Measurements from ENCODE around the gene NCBP2. TPM values are rescaled to one million over a fixed set of nuclear protein-coding genes. Genes with fewer than 3 reads are reported as not detected.

NCBP2 gene
- total RNA-seq, 1 donor from 2014 or later = 80.8 TPM

DNA sequence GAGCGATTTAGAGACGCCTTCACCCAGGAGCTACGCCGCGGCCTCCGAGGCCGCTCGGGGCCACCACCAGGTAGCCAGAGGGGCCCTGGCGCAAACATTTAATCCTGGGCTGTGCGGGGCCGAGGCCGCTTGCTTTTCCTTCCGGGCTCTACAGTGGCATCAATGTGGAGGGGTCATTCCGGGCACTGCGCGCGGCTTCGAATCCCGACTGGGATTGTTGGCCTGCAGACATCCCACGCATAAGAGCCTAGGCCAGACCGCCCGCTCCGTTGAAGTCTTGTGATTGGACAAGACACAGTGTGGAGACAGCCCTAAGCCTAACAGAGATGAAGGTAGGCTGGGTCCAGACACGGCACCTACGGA, 568 bp upstream of the NCBP2 start:
- H3K79me2 ChIP-seq (ENCODE audit: low read depth) = peaks cover 55% of the 10 kb centered on the region
- peak overlapping the region; percentile 90 for H3K4me3 ChIP-seq
- H3K9me3 Mint-ChIP-seq = no peaks in the 10 kb centered on the region
- H3K27me3 ChIP-seq = no peaks in the 10 kb centered on the region
- H3K9me3 ChIP-seq (ENCODE audit: low read depth) = no peaks in the 10 kb centered on the region
- peak overlapping the region; percentile 23 for H3K27ac ChIP-seq
- H3K36me3 ChIP-seq = peaks cover 10% of the 10 kb centered on the region
- TF ChIP-seq EZH2phosphoT487 (IDR thresholded peaks at IDR 0.05) (no peak), EZH2 (IDR thresholded peaks at IDR 0.05) (no peak)
- TF ChIP-seq, protein P1, sequence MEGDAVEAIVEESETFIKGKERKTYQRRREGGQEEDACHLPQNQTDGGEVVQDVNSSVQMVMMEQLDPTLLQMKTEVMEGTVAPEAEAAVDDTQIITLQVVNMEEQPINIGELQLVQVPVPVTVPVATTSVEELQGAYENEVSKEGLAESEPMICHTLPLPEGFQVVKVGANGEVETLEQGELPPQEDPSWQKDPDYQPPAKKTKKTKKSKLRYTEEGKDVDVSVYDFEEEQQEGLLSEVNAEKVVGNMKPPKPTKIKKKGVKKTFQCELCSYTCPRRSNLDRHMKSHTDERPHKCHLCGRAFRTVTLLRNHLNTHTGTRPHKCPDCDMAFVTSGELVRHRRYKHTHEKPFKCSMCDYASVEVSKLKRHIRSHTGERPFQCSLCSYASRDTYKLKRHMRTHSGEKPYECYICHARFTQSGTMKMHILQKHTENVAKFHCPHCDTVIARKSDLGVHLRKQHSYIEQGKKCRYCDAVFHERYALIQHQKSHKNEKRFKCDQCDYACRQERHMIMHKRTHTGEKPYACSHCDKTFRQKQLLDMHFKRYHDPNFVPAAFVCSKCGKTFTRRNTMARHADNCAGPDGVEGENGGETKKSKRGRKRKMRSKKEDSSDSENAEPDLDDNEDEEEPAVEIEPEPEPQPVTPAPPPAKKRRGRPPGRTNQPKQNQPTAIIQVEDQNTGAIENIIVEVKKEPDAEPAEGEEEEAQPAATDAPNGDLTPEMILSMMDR (IDR thresholded peaks at IDR 0.05) = no peak
- no peak for DNase-seq (ENCODE audit: low spot score)
- H3K27ac Mint-ChIP-seq = peak overlapping the region; percentile 57
- peaks cover 6% of the 10 kb centered on the region for H3K27me3 Mint-ChIP-seq (ENCODE audit: insufficient read depth, low read depth)
- H3K9ac ChIP-seq = peak overlapping the region; percentile 79
- H3K4me1 ChIP-seq = peaks cover 18% of the 10 kb centered on the region
- peaks cover 33% of the 10 kb centered on the region for H3K4me1 Mint-ChIP-seq
- H3K36me3 Mint-ChIP-seq = peaks cover 6% of the 10 kb centered on the region
- H3K4me2 ChIP-seq = peak overlapping the region; percentile 86
- peak overlapping the region; percentile 30 for H2AFZ ChIP-seq (replicated peaks)
- H4K20me1 ChIP-seq (ENCODE audit: low read depth) = peaks cover 16% of the 10 kb centered on the region
- H3F3A ChIP-seq (ENCODE audit: low read depth) = peaks cover 15% of the 10 kb centered on the region
- H3K4me3 Mint-ChIP-seq = peak overlapping the region; percentile 96

DNA sequence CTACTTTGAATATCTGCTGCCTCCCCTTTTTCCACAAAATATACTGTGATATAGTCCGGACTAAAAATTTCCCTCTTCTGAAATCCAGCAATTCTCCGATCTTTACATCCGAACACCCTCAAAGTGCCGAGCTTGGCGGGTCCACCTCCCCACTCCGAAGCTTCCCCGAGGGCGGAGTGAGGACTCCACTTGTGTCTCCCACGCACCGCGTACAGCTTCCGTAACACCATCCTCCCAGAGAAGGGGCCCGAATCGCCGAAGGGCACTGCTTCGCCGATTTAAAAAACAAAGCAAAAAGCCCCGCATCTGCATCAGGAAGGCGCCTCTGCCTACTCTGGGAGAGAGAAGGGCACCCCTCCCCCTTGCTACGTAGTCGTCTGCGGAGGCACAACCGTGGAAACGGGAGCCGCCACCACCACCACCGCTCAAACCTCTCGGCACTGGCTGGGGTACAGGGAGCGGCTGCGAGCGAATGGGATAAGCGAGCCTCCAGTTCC, 551 bp downstream of the NCBP2 start:
- no peaks in the 10 kb centered on the region for H3K9me3 Mint-ChIP-seq
- peaks cover 21% of the 10 kb centered on the region for H3F3A ChIP-seq (ENCODE audit: low read depth)

DNA sequence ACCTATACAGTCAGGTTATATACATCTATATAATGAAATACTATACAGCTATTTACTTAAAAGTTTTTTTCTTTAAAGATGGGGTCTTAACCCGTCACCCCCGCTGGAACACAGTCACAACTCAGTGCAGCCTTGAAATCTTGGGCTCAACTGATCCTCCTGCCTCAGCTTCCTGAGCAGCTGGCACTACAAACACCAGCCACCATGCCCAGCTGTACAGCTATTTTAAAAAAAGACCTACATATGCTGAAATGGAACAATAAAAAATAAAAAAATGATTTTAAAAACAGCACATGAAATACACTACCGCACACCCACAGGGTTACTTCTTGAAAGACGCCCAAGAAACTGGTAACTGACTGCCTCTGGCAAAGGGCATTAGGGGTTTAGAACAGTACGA, 3.8 kb downstream of the NCBP2 start:
- H3K4me3 Mint-ChIP-seq = no peak overlapping the region
- H3K27me3 ChIP-seq = no peaks in the 10 kb centered on the region
- TF ChIP-seq EZH2phosphoT487 (IDR thresholded peaks at IDR 0.05) = no peak
- TF ChIP-seq EZH2 (IDR thresholded peaks at IDR 0.05) = no peak
- TF ChIP-seq, protein P1 (IDR thresholded peaks at IDR 0.05) = no peak
- H4K20me1 ChIP-seq (ENCODE audit: low read depth) = peaks cover 13% of the 10 kb centered on the region
- no peak overlapping the region for H3K4me2 ChIP-seq
- peaks cover 19% of the 10 kb centered on the region for H3K4me1 Mint-ChIP-seq
- H3F3A ChIP-seq (ENCODE audit: low read depth) = peaks cover 39% of the 10 kb centered on the region
- no peak overlapping the region for H3K27ac ChIP-seq
- H3K36me3 ChIP-seq = peaks cover 19% of the 10 kb centered on the region
- peaks cover 44% of the 10 kb centered on the region for H3K79me2 ChIP-seq (ENCODE audit: low read depth)
- DNase-seq (ENCODE audit: low spot score) = no peak
- H2AFZ ChIP-seq (replicated peaks) = no peak overlapping the region
- H3K4me1 ChIP-seq = peaks cover 11% of the 10 kb centered on the region
- H3K4me3 ChIP-seq = no peak overlapping the region
- H3K36me3 Mint-ChIP-seq = peaks cover 16% of the 10 kb centered on the region
- no peaks in the 10 kb centered on the region for H3K9me3 Mint-ChIP-seq
- H3K9ac ChIP-seq = no peak overlapping the region
- no peaks in the 10 kb centered on the region for H3K9me3 ChIP-seq (ENCODE audit: low read depth)
- H3K27ac Mint-ChIP-seq = no peak overlapping the region
- peaks cover 3% of the 10 kb centered on the region for H3K27me3 Mint-ChIP-seq (ENCODE audit: insufficient read depth, low read depth)

More for the DNA sequence above, 551 bp downstream of the NCBP2 start:
- peaks cover 33% of the 10 kb centered on the region for H3K4me1 Mint-ChIP-seq
- H3K4me2 ChIP-seq = peak overlapping the region; percentile 75
- peaks cover 3% of the 10 kb centered on the region for H3K27me3 Mint-ChIP-seq (ENCODE audit: insufficient read depth, low read depth)
- H3K27ac Mint-ChIP-seq = peak overlapping the region; percentile 89
- H3K79me2 ChIP-seq (ENCODE audit: low read depth) = peaks cover 55% of the 10 kb centered on the region
- peaks cover 12% of the 10 kb centered on the region for H3K36me3 Mint-ChIP-seq
- H3K27me3 ChIP-seq = no peaks in the 10 kb centered on the region
- H3K4me3 ChIP-seq = peak overlapping the region; percentile 90
- peaks cover 16% of the 10 kb centered on the region for H4K20me1 ChIP-seq (ENCODE audit: low read depth)
- H3K27ac ChIP-seq = peak overlapping the region; percentile 90
- peak overlapping the region; percentile 87 for H3K9ac ChIP-seq
- no peaks in the 10 kb centered on the region for H3K9me3 ChIP-seq (ENCODE audit: low read depth)
- H2AFZ ChIP-seq (replicated peaks) = peak overlapping the region; percentile 84
- peaks cover 13% of the 10 kb centered on the region for H3K36me3 ChIP-seq
- DNase-seq (ENCODE audit: low spot score) = peak; percentile 79
- H3K4me1 ChIP-seq = peaks cover 18% of the 10 kb centered on the region
- TF ChIP-seq, protein P1 (IDR thresholded peaks at IDR 0.05) = no peak
- TF ChIP-seq EZH2 (IDR thresholded peaks at IDR 0.05) (no peak), EZH2phosphoT487 (IDR thresholded peaks at IDR 0.05) (no peak)
- peak overlapping the region; percentile 96 for H3K4me3 Mint-ChIP-seq

Measured in neural progenitor cell (in vitro differentiated cells).